Measurements from ENCODE around the gene CEP152.

DNA sequence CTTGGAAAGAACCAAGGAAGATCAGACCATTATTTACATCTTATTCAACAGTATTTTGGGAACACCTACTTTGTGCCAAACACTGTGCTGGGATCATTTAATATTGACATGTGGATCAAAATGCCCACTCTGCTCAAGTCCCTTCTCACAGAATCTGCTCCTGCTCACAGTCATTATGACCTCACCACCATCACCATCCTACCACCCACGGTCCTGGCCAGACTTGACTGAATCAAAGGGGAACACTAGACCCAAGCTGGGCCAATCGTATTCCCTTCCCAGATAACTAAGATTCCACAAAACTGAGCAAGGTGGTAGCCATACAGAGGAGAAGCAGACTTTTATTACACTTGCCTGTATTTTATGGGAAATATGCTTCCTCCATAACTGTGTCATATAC lies 3.4 kb upstream of the CEP152 start:
- TF ChIP-seq POLR2A (IDR thresholded peaks at IDR 0.05; ENCODE audit: low read depth) (no peak), EP300 (IDR thresholded peaks at IDR 0.05) (no peak)
- TF ChIP-seq, protein P1, sequence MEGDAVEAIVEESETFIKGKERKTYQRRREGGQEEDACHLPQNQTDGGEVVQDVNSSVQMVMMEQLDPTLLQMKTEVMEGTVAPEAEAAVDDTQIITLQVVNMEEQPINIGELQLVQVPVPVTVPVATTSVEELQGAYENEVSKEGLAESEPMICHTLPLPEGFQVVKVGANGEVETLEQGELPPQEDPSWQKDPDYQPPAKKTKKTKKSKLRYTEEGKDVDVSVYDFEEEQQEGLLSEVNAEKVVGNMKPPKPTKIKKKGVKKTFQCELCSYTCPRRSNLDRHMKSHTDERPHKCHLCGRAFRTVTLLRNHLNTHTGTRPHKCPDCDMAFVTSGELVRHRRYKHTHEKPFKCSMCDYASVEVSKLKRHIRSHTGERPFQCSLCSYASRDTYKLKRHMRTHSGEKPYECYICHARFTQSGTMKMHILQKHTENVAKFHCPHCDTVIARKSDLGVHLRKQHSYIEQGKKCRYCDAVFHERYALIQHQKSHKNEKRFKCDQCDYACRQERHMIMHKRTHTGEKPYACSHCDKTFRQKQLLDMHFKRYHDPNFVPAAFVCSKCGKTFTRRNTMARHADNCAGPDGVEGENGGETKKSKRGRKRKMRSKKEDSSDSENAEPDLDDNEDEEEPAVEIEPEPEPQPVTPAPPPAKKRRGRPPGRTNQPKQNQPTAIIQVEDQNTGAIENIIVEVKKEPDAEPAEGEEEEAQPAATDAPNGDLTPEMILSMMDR (IDR thresholded peaks at IDR 0.05) = no peak

Data from esophagus muscularis mucosa (tissue), 4 donors.